Activated CD8-positive, alpha-beta memory T cell treated with anti-CD3 and anti-CD28 coated beads, Interleukin-2, amount 10 ng/mL, durations not matched to agents 7 days and 5 days (primary cell): ENCODE results near the gene NCEH1. TPM values are rescaled to one million over a fixed set of nuclear protein-coding genes. Genes with fewer than 3 reads are reported as not detected.
"Not testable (repeated sequence)": the region's sequence is repeated elsewhere in the genome, so short reads cannot be mapped to it uniquely, and the experiment has no call there.

Experiments
- ATAC-seq: fragments of 150-1000 bp; cut with Tn5 transposase; one replicate; pipeline ENCODE4 v1.10.0; 2021; ENCODE audit warnings: moderate library complexity
- CTCF ChIA-PET: fragments of 350-600 bp; sonication (Branson Sonifier 250); formaldehyde crosslinking; loops from one replicate; lab custom pipeline; 2021; ENCODE audit warnings: antibody characterized with exemption; lab: Charles Lee
- DNase-seq: peaks from one replicate; pipeline ENCODE4 v3.0.0-alpha.2; 2020
- H3K27ac Mint-ChIP-seq: one replicate; pipeline ENCODE4 v1.8.0; 2021; ENCODE audit warnings: mild to moderate bottlenecking, mixed read lengths
- H3K27me3 Mint-ChIP-seq: one replicate; pipeline ENCODE4 v1.8.0; 2021; ENCODE audit warnings: mixed read lengths
- H3K36me3 Mint-ChIP-seq: one replicate; pipeline ENCODE4 v1.8.0; 2021; ENCODE audit warnings: mild to moderate bottlenecking, mixed read lengths
- H3K4me1 Mint-ChIP-seq: one replicate; pipeline ENCODE4 v1.8.0; 2021; ENCODE audit warnings: mixed read lengths
- H3K4me3 Mint-ChIP-seq: one replicate; pipeline ENCODE4 v1.8.0; 2021; ENCODE audit warnings: mild to moderate bottlenecking, moderate library complexity, mixed read lengths
- H3K9me3 Mint-ChIP-seq: one replicate; pipeline ENCODE4 v1.8.0; 2022; ENCODE audit warnings: low read depth, mixed read lengths
- total RNA-seq, 2 experiments: library from RNA; stranded (reverse); gene quantifications; one replicate each; pipeline ENCODE4 v1.2.3, GENCODE V29; 2021

The NCEH1 gene
- total RNA-seq, 2 experiments from 2014 or later = 8.8 to 11.4 TPM

GRCh38 chr3:172665510-172665909, 45.4 kb downstream of the NCEH1 start:
- DNase-seq = peak; percentile 56
- peak overlapping the region; percentile 63 for H3K27ac Mint-ChIP-seq
- not testable (repeated sequence) for H3K9me3 Mint-ChIP-seq, H3K36me3 Mint-ChIP-seq, H3K4me3 Mint-ChIP-seq, ATAC-seq, H3K27me3 Mint-ChIP-seq
- H3K4me1 Mint-ChIP-seq = peaks cover 22% of the 10 kb centered on the region
- CTCF ChIA-PET = interaction anchor here (0.6 to 3.7 kb wide), 18 partner anchors 8 to 333 kb away, joined by 3 to 21 read pairs (median 5); no protein-coding TSS in a partner anchor

GRCh38 chr3:172660421-172660820, 50.4 kb downstream of the NCEH1 start:
- H3K27me3 Mint-ChIP-seq, H3K27ac Mint-ChIP-seq, DNase-seq, CTCF ChIA-PET, H3K4me3 Mint-ChIP-seq, H3K4me1 Mint-ChIP-seq, H3K36me3 Mint-ChIP-seq, ATAC-seq, H3K9me3 Mint-ChIP-seq: not testable (repeated sequence)

- Mint-ChIP-seq H3K4me3 (no peak overlapping the region), H3K9me3 (no peaks in the 10 kb centered on the region), H3K27ac (no peak overlapping the region), H3K27me3 (no peaks in the 10 kb centered on the region), H3K36me3 (peaks cover 3% of the 10 kb centered on the region), H3K4me1 (peaks cover 6% of the 10 kb centered on the region)
- ATAC-seq (no peak), DNase-seq (no peak)
- CTCF ChIA-PET = interaction anchor here (0.7 to 1.8 kb wide), 5 partner anchors 10 to 182 kb away, joined by 3 to 5 read pairs (median 3); partner anchors contain the start of gene NCEH1
Measured at GRCh38 chr3:172659246-172660002, 51.4 kb downstream of the NCEH1 start.

GRCh38 chr3:172658344-172659245, 52.3 kb downstream of the NCEH1 start:
- Mint-ChIP-seq H3K27ac (no peak overlapping the region), H3K4me1 (peaks cover 6% of the 10 kb centered on the region), H3K4me3 (no peak overlapping the region), H3K36me3 (peaks cover 3% of the 10 kb centered on the region), H3K9me3 (no peaks in the 10 kb centered on the region), H3K27me3 (no peaks in the 10 kb centered on the region)
- CTCF ChIA-PET = interaction anchor here (0.7 to 1.8 kb wide), 4 partner anchors 11 to 181 kb away, joined by 3 to 5 read pairs (median 4); partner anchors contain the start of gene NCEH1
- ATAC-seq (no peak), DNase-seq (no peak)

GRCh38 chr3:172656602-172657001, 54.3 kb downstream of the NCEH1 start:
- Mint-ChIP-seq H3K36me3 (peaks cover 3% of the 10 kb centered on the region), H3K27me3 (no peaks in the 10 kb centered on the region), H3K4me1 (peaks cover 6% of the 10 kb centered on the region), H3K27ac (no peak overlapping the region), H3K9me3 (no peaks in the 10 kb centered on the region), H3K4me3 (no peak overlapping the region)
- no peak for DNase-seq
- CTCF ChIA-PET = interaction anchor here (1.3 kb wide), 1 partner anchor 9 kb away, joined by 4 read pairs; no protein-coding TSS in a partner anchor
- no peak for ATAC-seq

GRCh38 chr3:172655388-172655787, 55.5 kb downstream of the NCEH1 start:
- no peaks in the 10 kb centered on the region for H3K9me3 Mint-ChIP-seq
- CTCF ChIA-PET = interaction anchor here (0.9 kb wide), 1 partner anchor 10 kb away, joined by 3 read pairs; no protein-coding TSS in a partner anchor
- no peaks in the 10 kb centered on the region for H3K27me3 Mint-ChIP-seq
- no peak overlapping the region for H3K4me3 Mint-ChIP-seq
- no peak for DNase-seq
- H3K36me3 Mint-ChIP-seq = peaks cover under 1% of the 10 kb centered on the region
- no peak overlapping the region for H3K27ac Mint-ChIP-seq
- peaks cover 1% of the 10 kb centered on the region for H3K4me1 Mint-ChIP-seq
- no peak for ATAC-seq

- DNase-seq (no peak), ATAC-seq (no peak)
- no peak overlapping the region for H3K27ac Mint-ChIP-seq
- no peaks in the 10 kb centered on the region for H3K9me3 Mint-ChIP-seq
- no peaks in the 10 kb centered on the region for H3K27me3 Mint-ChIP-seq
- no peak overlapping the region for H3K4me3 Mint-ChIP-seq
- no peaks in the 10 kb centered on the region for H3K36me3 Mint-ChIP-seq
- CTCF ChIA-PET = interaction anchor here (0.8 to 0.9 kb wide), 3 partner anchors 10 to 59 kb away, joined by 3 to 4 read pairs (median 3); no protein-coding TSS in a partner anchor
- H3K4me1 Mint-ChIP-seq = no peaks in the 10 kb centered on the region
Measured at GRCh38 chr3:172654470-172654869, 56.4 kb downstream of the NCEH1 start.

GRCh38 chr3:172653004-172653572, 57.8 kb downstream of the NCEH1 start:
- Mint-ChIP-seq H3K9me3 (no peaks in the 10 kb centered on the region), H3K4me3 (no peak overlapping the region), H3K36me3 (no peaks in the 10 kb centered on the region), H3K27ac (no peak overlapping the region), H3K4me1 (no peaks in the 10 kb centered on the region), H3K27me3 (no peaks in the 10 kb centered on the region)
- DNase-seq (no peak), ATAC-seq (no peak)
- CTCF ChIA-PET = interaction anchor here (1.1 kb wide), 2 partner anchors 20 to 30 kb away, joined by 3 to 5 read pairs; no protein-coding TSS in a partner anchor

GRCh38 chr3:172651936-172652625, 58.8 kb downstream of the NCEH1 start:
- Mint-ChIP-seq H3K27me3 (no peaks in the 10 kb centered on the region), H3K4me3 (no peak overlapping the region), H3K4me1 (no peaks in the 10 kb centered on the region), H3K36me3 (no peaks in the 10 kb centered on the region), H3K27ac (no peak overlapping the region), H3K9me3 (no peaks in the 10 kb centered on the region)
- CTCF ChIA-PET = interaction anchor here (1.5 kb wide), 1 partner anchor 310 kb away, joined by 3 read pairs; no protein-coding TSS in a partner anchor
- DNase-seq = no peak
- ATAC-seq = no peak

GRCh38 chr3:172649987-172650386, 60.9 kb downstream of the NCEH1 start:
- Mint-ChIP-seq H3K36me3 (no peaks in the 10 kb centered on the region), H3K27me3 (no peaks in the 10 kb centered on the region), H3K9me3 (no peaks in the 10 kb centered on the region), H3K27ac (no peak overlapping the region), H3K4me1 (no peaks in the 10 kb centered on the region), H3K4me3 (no peak overlapping the region)
- ATAC-seq = no peak
- CTCF ChIA-PET = interaction anchor here (1.9 to 2.5 kb wide), 4 partner anchors 16 to 27 kb away, joined by 4 to 10 read pairs (median 8); no protein-coding TSS in a partner anchor
- DNase-seq = no peak

GRCh38 chr3:172648747-172649146, 62.1 kb downstream of the NCEH1 start:
- no peaks in the 10 kb centered on the region for H3K27me3 Mint-ChIP-seq
- H3K27ac Mint-ChIP-seq = no peak overlapping the region
- CTCF ChIA-PET = interaction anchor here (1.2 to 2.5 kb wide), 4 partner anchors 18 to 24 kb away, joined by 3 to 10 read pairs (median 4); no protein-coding TSS in a partner anchor
- ATAC-seq (no peak), DNase-seq (no peak)
- no peaks in the 10 kb centered on the region for H3K36me3 Mint-ChIP-seq
- no peaks in the 10 kb centered on the region for H3K4me1 Mint-ChIP-seq
- no peaks in the 10 kb centered on the region for H3K9me3 Mint-ChIP-seq
- H3K4me3 Mint-ChIP-seq = no peak overlapping the region

GRCh38 chr3:172647823-172648222, 63.0 kb downstream of the NCEH1 start:
- CTCF ChIA-PET = interaction anchor here (1.2 kb wide), 1 partner anchor 24 kb away, joined by 3 read pairs; no protein-coding TSS in a partner anchor
- no peaks in the 10 kb centered on the region for H3K4me1 Mint-ChIP-seq
- ATAC-seq = no peak
- H3K27ac Mint-ChIP-seq = no peak overlapping the region
- H3K36me3 Mint-ChIP-seq = peaks cover 3% of the 10 kb centered on the region
- no peaks in the 10 kb centered on the region for H3K27me3 Mint-ChIP-seq
- no peak overlapping the region for H3K4me3 Mint-ChIP-seq
- DNase-seq = no peak
- H3K9me3 Mint-ChIP-seq = no peaks in the 10 kb centered on the region
